D341Med (cell line): Measurements from ENCODE around the gene TINAG.

ENCODE experiments used
- DNase-seq: peaks from one replicate; pipeline ENCODE4 v3.0.0; 2012; ENCODE audit warnings: low spot score

The TINAG gene

GRCh38 chr6:54308289-54308985, at the start of gene TINAG:
Gene TINAG (plus strand): TSS chr6:54308441. CDS start chr6:54308551, 110 bp downstream.
- no peak for DNase-seq

GRCh38 chr6:54260025-54260424, 48.2 kb upstream of the TINAG start:
- no peak for DNase-seq

GRCh38 chr6:54262499-54262898, 45.7 kb upstream of the TINAG start:
- DNase-seq, result no peak

GRCh38 chr6:54262971-54263370, 45.3 kb upstream of the TINAG start:
- no peak for DNase-seq

GRCh38 chr6:54264581-54265272, 43.5 kb upstream of the TINAG start:
- no peak for DNase-seq

GRCh38 chr6:54266400-54266923, 41.8 kb upstream of the TINAG start:
- no peak for DNase-seq

GRCh38 chr6:54267798-54268197, 40.4 kb upstream of the TINAG start:
- peak; percentile 51 for DNase-seq

GRCh38 chr6:54273214-54273820, 34.9 kb upstream of the TINAG start:
- DNase-seq, result no peak

- DNase-seq, result no peak
These were observed 33.9 kb upstream of the TINAG start for GRCh38 chr6:54274383-54274782.

GRCh38 chr6:54282186-54282585, 26.1 kb upstream of the TINAG start:
- no peak for DNase-seq

- DNase-seq, result no peak
These were observed 23.9 kb upstream of the TINAG start for GRCh38 chr6:54284161-54284860.

GRCh38 chr6:54285595-54285994, 22.6 kb upstream of the TINAG start:
- no peak for DNase-seq

GRCh38 chr6:54286141-54286540, 22.1 kb upstream of the TINAG start:
- no peak for DNase-seq

GRCh38 chr6:54288474-54288873, 19.8 kb upstream of the TINAG start:
- no peak for DNase-seq

GRCh38 chr6:54289426-54289825, 18.8 kb upstream of the TINAG start:
- DNase-seq, result no peak

- DNase-seq, result no peak
These were observed 17.1 kb upstream of the TINAG start for GRCh38 chr6:54291146-54291545.

- no peak for DNase-seq
These were observed 16.5 kb upstream of the TINAG start for GRCh38 chr6:54291738-54292137.

- DNase-seq, result no peak
These were observed 13.2 kb upstream of the TINAG start for GRCh38 chr6:54294965-54295532.

- no peak for DNase-seq
These were observed 8.5 kb upstream of the TINAG start for GRCh38 chr6:54299542-54300269.

- no peak for DNase-seq
These were observed 6.5 kb upstream of the TINAG start for GRCh38 chr6:54301770-54302169.

GRCh38 chr6:54307439-54307910, 766 bp upstream of the TINAG start:
- DNase-seq, result no peak
